ENCODE results near the gene CD27. TPM values are rescaled to one million over a fixed set of nuclear protein-coding genes. Genes with fewer than 3 reads are reported as not detected.
"Not testable (repeated sequence)": the region's sequence is repeated elsewhere in the genome, so short reads cannot be mapped to it uniquely, and the experiment has no call there.

CD27 gene
- total RNA-seq, 2 experiments from 2014 or later: 18.0 to 48.3 TPM

- ChIA-PET POLR2A (interaction anchor here (0.7 to 3.4 kb wide), 11 partner anchors 9 to 230 kb away, joined by 3 to 14 read pairs (median 4); partner anchors contain the start of genes CD27, COPS7A, GAPDH and TAPBPL), CTCF (ENCODE audit: unreplicated experiment) (interaction anchor here (0.6 to 0.9 kb wide), 2 partner anchors 43 to 55 kb away, joined by 3 read pairs; no protein-coding TSS in a partner anchor)
- intact Hi-C loops (cut with micrococcal nuclease; ENCODE audit: unreplicated experiment): loop anchor here (1.0 to 5.0 kb wide), 2 partner anchors 40 to 203 kb away; partner anchors contain the start of gene GAPDH
- Histone ChIP-seq H3K9me3 (ENCODE audit: low read length) (no peaks in the 10 kb centered on the region), H3K9me2 (ENCODE audit: insufficient read depth, low read length) (no peaks in the 10 kb centered on the region), H3K79me2 (ENCODE audit: insufficient read depth, low read depth, low read length) (peaks cover 61% of the 10 kb centered on the region), H3K27ac (ENCODE audit: low read depth, low read length, poor library complexity, severe bottlenecking) (peak overlapping the region; percentile 96), H3K4me2 (ENCODE audit: low read length) (peak overlapping the region; percentile 98), H3K36me3 (ENCODE audit: insufficient read depth, low read length) (peaks cover 69% of the 10 kb centered on the region), H3K4me1 (ENCODE audit: insufficient read depth, low read length, poor library complexity, severe bottlenecking) (peaks cover 37% of the 10 kb centered on the region), H4K20me1 (ENCODE audit: insufficient read depth, low read length) (no peaks in the 10 kb centered on the region), H3K4me3 (ENCODE audit: low read depth, low read length, poor library complexity, severe bottlenecking) (peak overlapping the region; percentile 91), H2AFZ (ENCODE audit: low read length) (peak overlapping the region; percentile 49; the same call in 1 of the 2 replicates)
- TSS peak; percentile 80 for BruUV-seq (replicated peaks)
- TF ChIP-seq CTCF (conservative IDR thresholded peaks at IDR 0.05; ENCODE audit: low read length) (peak; percentile 69), EZH2phosphoT487 (IDR thresholded peaks at IDR 0.05; ENCODE audit: borderline replicate concordance, low read depth, low read length) (no peak)
- no peak for DNase-seq (ENCODE audit: low spot score)
Measured at GRCh38 chr12:6494258-6494743, 49.5 kb downstream of the CD27 start.

GRCh38 chr12:6494968-6495367 is 50.2 kb downstream of the CD27 start:
- Histone ChIP-seq H4K20me1 (ENCODE audit: insufficient read depth, low read length) (no peaks in the 10 kb centered on the region), H3K27ac (ENCODE audit: low read depth, low read length, poor library complexity, severe bottlenecking) (peak overlapping the region; percentile 96), H3K36me3 (ENCODE audit: insufficient read depth, low read length) (peaks cover 75% of the 10 kb centered on the region), H3K79me2 (ENCODE audit: insufficient read depth, low read depth, low read length) (peaks cover 63% of the 10 kb centered on the region), H3K9me2 (ENCODE audit: insufficient read depth, low read length) (no peaks in the 10 kb centered on the region), H2AFZ (ENCODE audit: low read length) (no peak overlapping the region), H3K9me3 (ENCODE audit: low read length) (no peaks in the 10 kb centered on the region), H3K4me2 (ENCODE audit: low read length) (peak overlapping the region; percentile 98), H3K4me3 (ENCODE audit: low read depth, low read length, poor library complexity, severe bottlenecking) (peak overlapping the region; percentile 91), H3K4me1 (ENCODE audit: insufficient read depth, low read length, poor library complexity, severe bottlenecking) (peaks cover 37% of the 10 kb centered on the region)
- ChIA-PET CTCF (ENCODE audit: unreplicated experiment) (interaction anchor here (0.6 to 0.9 kb wide), 2 partner anchors 43 to 54 kb away, joined by 3 read pairs; no protein-coding TSS in a partner anchor), POLR2A (interaction anchor here (0.6 to 3.4 kb wide), 13 partner anchors 8 to 229 kb away, joined by 3 to 14 read pairs (median 4); partner anchors contain the start of genes CD27, COPS7A, GAPDH and TAPBPL)
- no TSS peak for BruUV-seq (replicated peaks)
- intact Hi-C loops (cut with micrococcal nuclease; ENCODE audit: unreplicated experiment): loop anchor here (1.0 to 5.0 kb wide), 2 partner anchors 39 to 202 kb away; partner anchors contain the start of gene GAPDH
- no peak for TF ChIP-seq EZH2phosphoT487 (IDR thresholded peaks at IDR 0.05; ENCODE audit: borderline replicate concordance, low read depth, low read length)
- no peak for TF ChIP-seq CTCF (conservative IDR thresholded peaks at IDR 0.05; ENCODE audit: low read length)
- DNase-seq (ENCODE audit: low spot score): peak; percentile 28

- BruUV-seq (replicated peaks); H3K9me2 ChIP-seq (ENCODE audit: insufficient read depth, low read length); H3K9me3 ChIP-seq (ENCODE audit: low read length); DNase-seq (ENCODE audit: low spot score); CTCF ChIA-PET (ENCODE audit: unreplicated experiment); H4K20me1 ChIP-seq (ENCODE audit: insufficient read depth, low read length); H3K27ac ChIP-seq (ENCODE audit: low read depth, low read length, poor library complexity, severe bottlenecking); intact Hi-C loops (cut with micrococcal nuclease; ENCODE audit: unreplicated experiment); H2AFZ ChIP-seq (ENCODE audit: low read length); H3K4me3 ChIP-seq (ENCODE audit: low read depth, low read length, poor library complexity, severe bottlenecking): not testable (repeated sequence)
- H3K4me1 ChIP-seq (ENCODE audit: insufficient read depth, low read length, poor library complexity, severe bottlenecking): peaks cover 28% of the 10 kb centered on the region
- peaks cover 68% of the 10 kb centered on the region for H3K79me2 ChIP-seq (ENCODE audit: insufficient read depth, low read depth, low read length)
- POLR2A ChIA-PET: interaction anchor here (1.3 to 3.4 kb wide), 3 partner anchors 12 to 38 kb away, joined by 3 to 14 read pairs (median 6); partner anchors contain the start of genes GAPDH and VAMP1
- H3K36me3 ChIP-seq (ENCODE audit: insufficient read depth, low read length): peaks cover 74% of the 10 kb centered on the region
- H3K4me2 ChIP-seq (ENCODE audit: low read length): peak overlapping the region; percentile 98; the same call in 1 of the 2 replicates
Measured at GRCh38 chr12:6497291-6497690, 52.5 kb downstream of the CD27 start.

Data from OCI-LY7 (cell line).